ENCODE results near the gene FAM9A.

DNA sequence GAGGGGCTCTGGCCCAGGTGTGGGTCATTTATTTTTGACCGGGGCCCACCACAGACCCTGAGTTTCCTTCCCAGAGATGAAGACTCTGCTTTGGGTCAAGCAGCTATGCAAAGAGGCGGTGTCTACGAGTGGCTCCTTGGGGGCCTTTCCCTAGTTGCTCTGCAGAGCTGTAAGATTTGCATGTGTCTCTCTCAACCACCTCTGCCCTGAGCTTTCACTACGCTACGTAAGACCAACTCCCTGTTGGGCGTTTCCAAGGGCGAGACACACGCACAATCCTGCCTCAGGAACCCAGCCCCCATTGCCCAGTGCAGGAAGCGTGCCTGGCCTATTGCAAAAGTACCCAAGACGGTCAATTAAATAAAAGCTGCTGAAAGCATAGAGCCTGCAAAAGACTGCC is 59.2 kb downstream of the FAM9A start:
- TF ChIP-seq, protein P1, sequence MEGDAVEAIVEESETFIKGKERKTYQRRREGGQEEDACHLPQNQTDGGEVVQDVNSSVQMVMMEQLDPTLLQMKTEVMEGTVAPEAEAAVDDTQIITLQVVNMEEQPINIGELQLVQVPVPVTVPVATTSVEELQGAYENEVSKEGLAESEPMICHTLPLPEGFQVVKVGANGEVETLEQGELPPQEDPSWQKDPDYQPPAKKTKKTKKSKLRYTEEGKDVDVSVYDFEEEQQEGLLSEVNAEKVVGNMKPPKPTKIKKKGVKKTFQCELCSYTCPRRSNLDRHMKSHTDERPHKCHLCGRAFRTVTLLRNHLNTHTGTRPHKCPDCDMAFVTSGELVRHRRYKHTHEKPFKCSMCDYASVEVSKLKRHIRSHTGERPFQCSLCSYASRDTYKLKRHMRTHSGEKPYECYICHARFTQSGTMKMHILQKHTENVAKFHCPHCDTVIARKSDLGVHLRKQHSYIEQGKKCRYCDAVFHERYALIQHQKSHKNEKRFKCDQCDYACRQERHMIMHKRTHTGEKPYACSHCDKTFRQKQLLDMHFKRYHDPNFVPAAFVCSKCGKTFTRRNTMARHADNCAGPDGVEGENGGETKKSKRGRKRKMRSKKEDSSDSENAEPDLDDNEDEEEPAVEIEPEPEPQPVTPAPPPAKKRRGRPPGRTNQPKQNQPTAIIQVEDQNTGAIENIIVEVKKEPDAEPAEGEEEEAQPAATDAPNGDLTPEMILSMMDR (IDR thresholded peaks at IDR 0.05; ENCODE audit: borderline replicate concordance, extremely low read depth, low read length, poor library complexity, severe bottlenecking), result no peak
- TF ChIP-seq EZH2 (IDR thresholded peaks at IDR 0.05; ENCODE audit: borderline replicate concordance, low read depth, low read length, severe bottlenecking), result no peak

Measured in DND-41 (cell line).